HEK293 (cell line): ENCODE data around the gene TMEM244.

Experiments
- CTCF ChIA-PET: fragments of 350-600 bp; formaldehyde crosslinking; extraction: SDS; loops from one replicate; lab custom pipeline; 2021; ENCODE audit warnings: antibody characterized with exemption; lab: Yijun Ruan, JAX
- POLR2A ChIA-PET: fragments of 300-600 bp; formaldehyde crosslinking; extraction: SDS; loops from one replicate; lab custom pipeline; 2020; ENCODE audit warnings: antibody characterized with exemption, inconsistent platforms; lab: Yijun Ruan, JAX
- H3K27ac ChIP-seq: fragments of 200-500 bp; sonication (Bioruptor generic); 2 replicates; pipeline ENCODE4 v1.5.1; 2014; ENCODE audit warnings: low read depth, low read length, control low read depth, inconsistent platforms; ENCODE audit errors: extremely low read depth
- H3K36me3 ChIP-seq, 2 experiments: fragments of 200-500 bp in 1 of 2; sonication (Bioruptor generic) in 1 of 2; 1 replicate in 1 of 2; 2 replicates in 1 of 2; pipeline ENCODE4 v1.5.1; 2014 to 2017; ENCODE audit warnings: inconsistent platforms in 2 of 2, low read length in 2 of 2; ENCODE audit not compliant: control insufficient read depth in 2 of 2, insufficient read depth in 1 of 2
- H3K4me1 ChIP-seq: fragments of 200-500 bp; sonication (Bioruptor generic); 2 replicates; pipeline ENCODE4 v1.5.1; 2014; ENCODE audit warnings: mild to moderate bottlenecking, low read length, inconsistent platforms; ENCODE audit not compliant: control insufficient read depth, insufficient read depth
- H3K4me3 ChIP-seq: 2 replicates; pipeline ENCODE4 v1.5.1; 2011; ENCODE audit warnings: low read depth, mild to moderate bottlenecking, control low read depth, low read length, moderate library complexity
- H3K9me3 ChIP-seq: fragments of 200-500 bp; sonication (Bioruptor generic); 2 replicates; pipeline ENCODE4 v1.5.1; 2014; ENCODE audit warnings: low read depth, low read length, inconsistent platforms; ENCODE audit not compliant: control insufficient read depth, insufficient read depth
- CTCF ChIP-seq: fragments of 450-650 bp; formaldehyde crosslinking; IDR thresholded peaks from 2 replicates; pipeline ENCODE4 v1.5.1; 2016; ENCODE audit warnings: missing biosample characterization, missing genetic modification characterization
- KLF9 ChIP-seq: fragments of 450-650 bp; formaldehyde crosslinking; IDR thresholded peaks from 2 replicates; pipeline ENCODE4 v1.5.1; 2016; ENCODE audit warnings: missing biosample characterization, missing genetic modification characterization, low read depth
- SALL2 ChIP-seq: fragments of 450-650 bp; formaldehyde crosslinking; IDR thresholded peaks from 2 replicates; pipeline ENCODE4 v1.5.0; 2017; ENCODE audit warnings: missing biosample characterization, mild to moderate bottlenecking, missing genetic modification characterization, borderline replicate concordance
- WT1 ChIP-seq: fragments of 450-650 bp; formaldehyde crosslinking; IDR thresholded peaks from 2 replicates; pipeline ENCODE4 v1.5.1; 2016; ENCODE audit warnings: missing biosample characterization, missing genetic modification characterization
- ZNF133 ChIP-seq: fragments of 450-650 bp; formaldehyde crosslinking; IDR thresholded peaks from 2 replicates; pipeline ENCODE4 v1.5.1; 2016; ENCODE audit warnings: missing biosample characterization, missing genetic modification characterization
- ZNF223 ChIP-seq: fragments of 450-650 bp; formaldehyde crosslinking; IDR thresholded peaks from 2 replicates; pipeline ENCODE4 v1.5.1; 2016; ENCODE audit warnings: missing biosample characterization, missing genetic modification characterization
- ZNF366 ChIP-seq: fragments of 450-650 bp; formaldehyde crosslinking; conservative IDR thresholded peaks from 2 replicates; pipeline ENCODE4 v1.5.1; 2016; ENCODE audit warnings: missing biosample characterization, missing genetic modification characterization
- ZNF549 ChIP-seq: fragments of 450-650 bp; IDR thresholded peaks from 2 replicates; pipeline ENCODE4 v1.5.1; 2018; ENCODE audit warnings: missing biosample characterization, missing genetic modification characterization, mild to moderate bottlenecking, inconsistent platforms, moderate library complexity
- ZNF677 ChIP-seq: fragments of 450-650 bp; IDR thresholded peaks from 2 replicates; pipeline ENCODE4 v1.5.0; 2018; ENCODE audit warnings: missing biosample characterization, mild to moderate bottlenecking, missing genetic modification characterization, moderate library complexity
- TF ChIP-seq, protein P1 (sequence below): fragments of 450-650 bp; formaldehyde crosslinking; IDR thresholded peaks from 2 replicates; pipeline ENCODE4 v1.5.1; 2016; ENCODE audit warnings: missing biosample characterization, missing genetic modification characterization, borderline replicate concordance
- TF ChIP-seq, protein P2 (sequence below): fragments of 450-650 bp; formaldehyde crosslinking; IDR thresholded peaks from 2 replicates; pipeline ENCODE4 v1.5.1; 2017; ENCODE audit warnings: missing biosample characterization, mild to moderate bottlenecking, missing genetic modification characterization, moderate library complexity

Gene TMEM244

DNA sequence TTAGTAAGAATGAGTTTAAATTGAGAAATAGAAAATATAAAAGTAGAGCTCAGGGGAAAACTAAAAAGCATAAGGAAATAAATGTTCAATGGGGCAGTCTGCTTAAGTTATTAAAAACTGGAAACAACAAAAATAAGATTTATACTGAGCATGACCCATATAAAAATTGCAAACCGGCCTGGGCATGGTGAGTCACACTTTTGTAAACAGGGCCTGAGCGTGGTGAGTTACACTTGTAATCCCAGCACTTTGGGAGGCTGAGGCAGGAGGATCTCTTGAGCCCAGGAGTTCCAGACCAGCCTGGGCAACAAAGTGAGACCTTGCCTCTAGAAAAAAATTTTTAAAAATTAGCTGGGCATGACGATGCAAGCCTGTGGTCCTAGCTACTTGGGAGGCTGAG lies 74.6 kb downstream of the TMEM244 start (continued):
- TF ChIP-seq CTCF (tag by site-specific recombination): no peak

GRCh38 chr6:129785756-129786135 lies 75.4 kb downstream of the TMEM244 start:
- Histone ChIP-seq H3K4me3 (no peak overlapping the region), H3K36me3 (no peaks in the 10 kb centered on the region), H3K9me3 (no peaks in the 10 kb centered on the region), H3K27ac (no peak overlapping the region), H3K4me1 (no peaks in the 10 kb centered on the region)
- CTCF ChIA-PET: interaction anchor here (1.2 to 10.4 kb wide), 2 partner anchors 10 to 236 kb away, joined by 3 to 100 read pairs; no protein-coding TSS in a partner anchor
- TF ChIP-seq ZNF366 (tag by site-specific recombination): no peak
- TF ChIP-seq ZNF549 (tag by site-specific recombination): no peak
- TF ChIP-seq ZNF133 (tag by site-specific recombination): no peak
- TF ChIP-seq WT1 (tag by site-specific recombination): no peak
- POLR2A ChIA-PET: interaction anchor here (0.9 kb wide), 1 partner anchor 10 kb away, joined by 3 read pairs; no protein-coding TSS in a partner anchor

- CTCF ChIA-PET: interaction anchor here (0.7 to 10.4 kb wide), 3 partner anchors 9 to 284 kb away, joined by 3 to 100 read pairs (median 4); no protein-coding TSS in a partner anchor
- POLR2A ChIA-PET: interaction anchor here (0.9 kb wide), 1 partner anchor 10 kb away, joined by 3 read pairs; no protein-coding TSS in a partner anchor
- Histone ChIP-seq H3K4me3 (no peak overlapping the region), H3K36me3 (no peaks in the 10 kb centered on the region), H3K27ac (no peak overlapping the region), H3K9me3 (no peaks in the 10 kb centered on the region), H3K4me1 (no peaks in the 10 kb centered on the region)
- TF ChIP-seq, protein P1, sequence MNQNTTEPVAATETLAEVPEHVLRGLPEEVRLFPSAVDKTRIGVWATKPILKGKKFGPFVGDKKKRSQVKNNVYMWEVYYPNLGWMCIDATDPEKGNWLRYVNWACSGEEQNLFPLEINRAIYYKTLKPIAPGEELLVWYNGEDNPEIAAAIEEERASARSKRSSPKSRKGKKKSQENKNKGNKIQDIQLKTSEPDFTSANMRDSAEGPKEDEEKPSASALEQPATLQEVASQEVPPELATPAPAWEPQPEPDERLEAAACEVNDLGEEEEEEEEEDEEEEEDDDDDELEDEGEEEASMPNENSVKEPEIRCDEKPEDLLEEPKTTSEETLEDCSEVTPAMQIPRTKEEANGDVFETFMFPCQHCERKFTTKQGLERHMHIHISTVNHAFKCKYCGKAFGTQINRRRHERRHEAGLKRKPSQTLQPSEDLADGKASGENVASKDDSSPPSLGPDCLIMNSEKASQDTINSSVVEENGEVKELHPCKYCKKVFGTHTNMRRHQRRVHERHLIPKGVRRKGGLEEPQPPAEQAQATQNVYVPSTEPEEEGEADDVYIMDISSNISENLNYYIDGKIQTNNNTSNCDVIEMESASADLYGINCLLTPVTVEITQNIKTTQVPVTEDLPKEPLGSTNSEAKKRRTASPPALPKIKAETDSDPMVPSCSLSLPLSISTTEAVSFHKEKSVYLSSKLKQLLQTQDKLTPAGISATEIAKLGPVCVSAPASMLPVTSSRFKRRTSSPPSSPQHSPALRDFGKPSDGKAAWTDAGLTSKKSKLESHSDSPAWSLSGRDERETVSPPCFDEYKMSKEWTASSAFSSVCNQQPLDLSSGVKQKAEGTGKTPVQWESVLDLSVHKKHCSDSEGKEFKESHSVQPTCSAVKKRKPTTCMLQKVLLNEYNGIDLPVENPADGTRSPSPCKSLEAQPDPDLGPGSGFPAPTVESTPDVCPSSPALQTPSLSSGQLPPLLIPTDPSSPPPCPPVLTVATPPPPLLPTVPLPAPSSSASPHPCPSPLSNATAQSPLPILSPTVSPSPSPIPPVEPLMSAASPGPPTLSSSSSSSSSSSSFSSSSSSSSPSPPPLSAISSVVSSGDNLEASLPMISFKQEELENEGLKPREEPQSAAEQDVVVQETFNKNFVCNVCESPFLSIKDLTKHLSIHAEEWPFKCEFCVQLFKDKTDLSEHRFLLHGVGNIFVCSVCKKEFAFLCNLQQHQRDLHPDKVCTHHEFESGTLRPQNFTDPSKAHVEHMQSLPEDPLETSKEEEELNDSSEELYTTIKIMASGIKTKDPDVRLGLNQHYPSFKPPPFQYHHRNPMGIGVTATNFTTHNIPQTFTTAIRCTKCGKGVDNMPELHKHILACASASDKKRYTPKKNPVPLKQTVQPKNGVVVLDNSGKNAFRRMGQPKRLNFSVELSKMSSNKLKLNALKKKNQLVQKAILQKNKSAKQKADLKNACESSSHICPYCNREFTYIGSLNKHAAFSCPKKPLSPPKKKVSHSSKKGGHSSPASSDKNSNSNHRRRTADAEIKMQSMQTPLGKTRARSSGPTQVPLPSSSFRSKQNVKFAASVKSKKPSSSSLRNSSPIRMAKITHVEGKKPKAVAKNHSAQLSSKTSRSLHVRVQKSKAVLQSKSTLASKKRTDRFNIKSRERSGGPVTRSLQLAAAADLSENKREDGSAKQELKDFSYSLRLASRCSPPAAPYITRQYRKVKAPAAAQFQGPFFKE: no peak
- TF ChIP-seq, protein P2, sequence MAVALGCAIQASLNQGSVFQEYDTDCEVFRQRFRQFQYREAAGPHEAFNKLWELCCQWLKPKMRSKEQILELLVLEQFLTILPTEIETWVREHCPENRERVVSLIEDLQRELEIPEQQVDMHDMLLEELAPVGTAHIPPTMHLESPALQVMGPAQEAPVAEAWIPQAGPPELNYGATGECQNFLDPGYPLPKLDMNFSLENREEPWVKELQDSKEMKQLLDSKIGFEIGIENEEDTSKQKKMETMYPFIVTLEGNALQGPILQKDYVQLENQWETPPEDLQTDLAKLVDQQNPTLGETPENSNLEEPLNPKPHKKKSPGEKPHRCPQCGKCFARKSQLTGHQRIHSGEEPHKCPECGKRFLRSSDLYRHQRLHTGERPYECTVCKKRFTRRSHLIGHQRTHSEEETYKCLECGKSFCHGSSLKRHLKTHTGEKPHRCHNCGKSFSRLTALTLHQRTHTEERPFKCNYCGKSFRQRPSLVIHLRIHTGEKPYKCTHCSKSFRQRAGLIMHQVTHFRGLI (tag by site-specific recombination): no peak
- TF ChIP-seq KLF9 (no peak), ZNF223 (tag by site-specific recombination) (no peak), ZNF677 (tag by site-specific recombination) (no peak), SALL2 (tag by site-specific recombination) (no peak)
These were observed 75.9 kb downstream of the TMEM244 start for GRCh38 chr6:129785047-129785755.
